HG03342 (cell line): Measurements from ENCODE around the gene TRIM26.

Experiments used
- ATAC-seq: cut with Tn5 transposase; IDR thresholded peaks from one replicate; pipeline ENCODE4 v1.9.1; 2021; ENCODE audit warnings: mild to moderate bottlenecking, moderate library complexity; ENCODE audit not compliant: unreplicated experiment

Gene TRIM26

GRCh38 chr6:30211306-30211705 lies 1.9 kb downstream of the TRIM26 start:
- no peak for ATAC-seq

DNA sequence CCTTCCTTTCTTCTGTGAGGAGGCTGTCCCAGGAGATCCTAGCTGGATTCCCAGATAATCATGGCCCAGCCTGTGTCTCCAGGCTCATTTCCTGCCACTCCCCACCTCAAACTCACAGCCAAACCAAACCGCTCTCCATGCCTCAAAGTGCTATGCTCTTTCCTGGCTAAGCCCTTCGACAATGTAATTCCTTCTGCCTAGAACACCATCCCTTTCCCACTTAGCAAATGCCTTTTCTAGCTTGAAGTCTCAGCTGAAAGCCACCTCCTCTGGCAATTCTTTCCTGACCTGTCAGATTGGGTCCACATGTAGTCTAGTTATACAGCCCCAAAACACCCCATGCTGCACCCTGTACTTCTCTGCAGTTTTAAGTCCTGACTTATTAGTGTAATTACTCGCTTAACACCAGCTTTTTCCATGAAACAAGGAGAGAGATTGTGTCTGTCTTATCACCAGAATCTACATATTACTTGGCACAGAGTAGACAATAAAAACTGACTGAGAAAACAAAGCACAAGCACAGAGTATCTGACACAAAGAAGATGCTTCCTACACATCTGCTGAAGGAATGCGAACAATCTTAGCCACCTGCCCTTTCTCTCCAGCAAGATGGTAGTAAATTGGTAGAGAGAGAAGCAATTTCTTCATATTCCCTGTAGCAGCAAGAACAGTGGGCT lies 5.4 kb downstream of the TRIM26 start:
- ATAC-seq = no peak

DNA sequence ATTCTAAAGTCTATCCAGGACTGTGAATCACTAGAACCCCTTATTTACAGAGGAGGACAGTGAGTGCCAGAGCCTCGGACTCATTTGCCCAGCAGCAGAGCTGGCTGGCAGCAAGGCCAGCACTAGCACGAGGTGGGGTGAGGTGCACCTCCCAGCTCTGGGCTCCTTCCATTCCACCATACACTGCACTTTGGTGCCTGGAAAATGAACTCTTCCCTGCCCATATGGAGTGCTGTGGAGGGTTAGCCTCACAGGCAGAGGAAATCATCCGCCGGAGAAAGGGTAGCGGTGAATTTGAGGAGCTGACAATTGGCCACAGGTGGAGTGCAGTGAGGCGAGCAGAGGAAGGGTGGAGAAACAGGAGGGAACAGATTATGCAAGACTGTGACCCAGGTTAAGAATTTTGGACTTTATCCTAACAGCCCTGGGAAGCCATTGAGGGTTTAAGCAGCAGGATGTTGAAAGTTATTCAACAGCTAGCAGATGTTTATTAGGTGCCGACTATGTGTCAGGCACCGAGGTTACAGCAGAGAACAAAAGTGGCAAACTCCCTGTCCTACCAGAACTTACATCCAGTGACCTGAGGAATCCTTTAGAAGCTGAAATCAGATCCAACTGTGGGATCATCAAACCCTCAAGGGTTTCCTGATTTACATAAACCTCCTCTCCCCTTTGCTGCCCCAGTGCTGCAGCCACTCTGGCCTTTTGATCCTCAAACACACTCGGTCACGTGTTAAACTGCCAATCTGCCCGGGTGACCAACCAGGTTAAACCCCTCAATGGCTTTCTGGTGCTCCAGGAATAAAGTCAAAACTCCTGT lies 6.2 kb downstream of the TRIM26 start:
- no peak for ATAC-seq

- no peak for ATAC-seq
Observed at GRCh38 chr6:30206152-30206551, 7.1 kb downstream of the TRIM26 start.

DNA sequence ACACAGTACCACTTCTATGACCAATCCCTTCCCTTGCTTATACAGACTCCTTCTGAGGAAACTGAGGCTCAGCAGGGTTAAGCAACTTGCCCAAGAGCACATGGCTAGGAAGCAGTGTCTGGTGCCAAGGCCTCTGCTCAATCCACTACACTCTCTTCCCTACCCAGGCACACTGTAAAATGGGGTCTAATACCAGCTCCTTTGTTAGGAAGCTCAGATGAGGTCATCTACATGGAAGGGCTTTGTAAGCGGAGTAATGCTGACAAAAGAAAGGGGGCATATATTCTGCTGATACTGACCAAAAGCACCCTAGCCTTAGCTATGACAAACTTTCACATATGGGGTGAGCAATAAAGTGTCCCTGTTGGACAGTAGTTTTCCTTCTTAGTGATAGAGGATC lies 9.1 kb downstream of the TRIM26 start:
- ATAC-seq = no peak

DNA sequence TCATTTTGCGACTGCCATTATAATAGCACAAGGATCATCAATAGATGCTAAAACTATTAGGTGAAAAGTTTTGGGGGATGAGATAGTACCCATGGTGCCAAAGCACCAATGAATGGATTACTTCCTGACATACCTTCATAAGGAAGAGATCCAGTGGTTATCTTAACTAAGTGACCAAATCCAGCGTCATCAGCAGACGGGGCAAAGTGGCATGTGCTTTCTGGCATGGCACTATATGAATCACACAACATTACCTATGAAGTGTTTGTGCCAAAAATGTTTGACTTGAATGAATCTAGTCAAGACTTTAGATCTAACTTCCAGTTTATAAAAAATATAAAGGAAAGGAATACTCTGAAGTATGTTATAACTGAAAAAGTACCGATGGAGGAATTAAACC lies 10.8 kb downstream of the TRIM26 start:
- ATAC-seq = no peak

DNA sequence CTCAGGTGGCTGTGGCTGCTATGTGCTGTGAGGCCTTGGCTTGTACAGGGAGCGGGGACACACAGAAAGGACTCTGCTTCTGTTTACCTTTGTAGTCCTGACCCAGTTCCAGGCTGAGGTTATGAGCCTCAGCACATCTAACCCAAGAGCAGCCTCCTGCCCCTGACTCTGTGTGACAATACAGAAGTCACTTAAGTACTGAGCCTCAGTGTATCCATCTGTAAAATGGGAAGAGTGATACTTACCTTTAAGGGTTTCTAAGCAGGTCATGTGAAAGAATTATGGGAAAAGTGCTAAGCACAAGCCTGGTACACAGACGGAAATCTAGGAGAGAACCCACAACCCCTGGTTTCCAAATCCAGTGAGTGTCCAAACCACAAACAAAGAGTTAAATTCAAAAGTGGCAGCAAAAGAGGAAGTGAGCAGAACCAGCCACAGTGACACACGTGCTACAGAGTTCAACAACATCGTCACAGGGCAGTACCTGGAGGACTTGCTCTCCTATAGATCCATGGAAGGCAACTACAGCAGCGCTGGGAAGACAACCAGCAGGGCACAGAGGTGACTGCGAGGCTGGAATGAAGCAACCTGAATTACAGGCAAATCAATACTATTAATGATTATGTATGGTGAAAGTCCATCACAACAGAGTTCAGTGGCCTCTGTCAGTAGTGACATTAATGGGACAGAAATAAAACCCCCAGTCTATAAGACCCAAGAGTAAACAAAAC lies 12.5 kb downstream of the TRIM26 start:
- peak; percentile 82 for ATAC-seq

DNA sequence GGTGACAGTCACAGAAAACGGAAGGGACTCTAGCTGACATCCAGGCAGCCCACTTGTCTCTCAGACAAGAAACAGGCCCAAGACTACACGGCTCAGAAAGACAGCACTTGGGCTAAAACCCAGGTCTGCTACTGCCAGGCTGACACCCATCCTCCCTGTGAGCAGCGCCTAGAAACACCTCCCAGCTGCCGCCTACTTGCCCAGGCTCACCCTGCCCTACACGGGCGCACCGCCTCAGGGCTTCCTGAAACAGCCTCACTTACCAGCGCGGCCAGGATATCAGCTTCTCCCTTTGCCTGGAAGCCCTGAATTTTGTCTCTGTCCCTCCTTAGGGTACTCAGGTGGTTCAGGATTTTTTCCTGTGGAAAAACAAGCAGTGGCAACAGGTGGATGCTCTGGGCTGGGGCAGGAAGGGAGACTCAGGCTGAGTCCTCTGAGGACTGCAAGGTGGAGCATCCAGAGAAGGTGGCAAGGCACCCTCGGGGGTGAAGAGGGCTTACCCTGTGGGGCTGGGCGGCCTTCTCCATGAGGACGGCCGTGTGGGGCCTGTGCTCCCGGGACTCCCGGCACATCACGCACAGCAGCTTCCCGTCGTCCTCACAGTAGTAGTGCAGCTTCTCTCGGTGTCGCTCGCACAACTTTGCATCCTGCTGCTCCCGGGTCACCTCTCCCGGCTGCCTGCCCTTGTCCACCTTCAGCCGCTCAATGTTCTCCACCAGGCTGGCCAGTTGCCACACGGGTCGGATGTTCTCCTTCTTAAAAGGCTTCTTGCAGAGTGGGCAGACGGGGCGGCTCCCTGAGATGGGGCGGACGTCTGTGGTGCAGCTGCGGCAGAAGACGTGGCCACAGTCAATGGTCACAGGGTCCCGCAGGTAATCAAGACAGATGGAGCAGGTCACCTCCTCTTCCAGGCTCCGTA lies 14.8 kb downstream of the TRIM26 start:
- no peak for ATAC-seq

- no peak for ATAC-seq
Observed at GRCh38 chr6:30196376-30196775, 16.8 kb downstream of the TRIM26 start.

DNA sequence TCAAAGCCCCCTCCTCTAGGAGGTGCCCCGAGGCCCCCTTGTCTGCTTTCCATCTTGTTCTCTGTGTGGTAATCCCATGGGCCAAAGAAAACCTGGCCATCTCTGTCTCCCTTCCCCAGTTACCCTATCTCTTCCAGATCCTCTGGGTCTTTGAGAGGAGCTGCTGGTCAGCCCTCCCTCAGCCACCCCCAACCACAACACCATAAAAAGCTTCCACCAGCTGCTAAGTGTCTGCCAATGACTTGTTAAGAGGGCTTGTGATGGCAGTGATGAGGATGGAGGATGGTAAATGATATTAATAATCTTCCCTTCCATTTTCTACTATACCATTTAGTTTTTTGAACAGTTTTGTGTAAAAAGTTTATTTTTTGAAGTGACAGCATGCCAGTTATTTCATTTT lies 17.3 kb downstream of the TRIM26 start:
- ATAC-seq = no peak

- no peak for ATAC-seq
Observed at GRCh38 chr6:30194797-30195690, 18.2 kb downstream of the TRIM26 start.

GRCh38 chr6:30192076-30192475 lies 21.1 kb downstream of the TRIM26 start:
- ATAC-seq = no peak

DNA sequence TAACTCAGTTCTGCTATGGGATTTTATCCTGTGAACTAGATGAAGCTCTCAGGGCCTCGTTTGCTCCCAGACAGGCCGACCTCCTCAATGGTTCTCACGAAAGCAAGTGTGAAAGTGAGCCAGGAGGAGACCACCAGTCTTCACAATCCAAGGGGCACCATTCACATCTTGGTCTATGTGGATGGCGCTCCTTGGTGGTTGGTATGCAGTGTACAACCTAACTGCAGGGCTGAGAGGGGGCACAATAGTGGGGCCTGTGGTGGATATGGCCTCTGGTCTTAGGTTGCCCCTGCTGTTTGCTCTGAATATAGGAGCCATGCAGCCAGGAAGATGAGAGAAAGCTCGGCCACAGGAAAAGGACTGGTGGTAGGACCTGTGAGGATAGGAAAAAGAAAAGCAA lies 24.7 kb downstream of the TRIM26 start:
- no peak for ATAC-seq

DNA sequence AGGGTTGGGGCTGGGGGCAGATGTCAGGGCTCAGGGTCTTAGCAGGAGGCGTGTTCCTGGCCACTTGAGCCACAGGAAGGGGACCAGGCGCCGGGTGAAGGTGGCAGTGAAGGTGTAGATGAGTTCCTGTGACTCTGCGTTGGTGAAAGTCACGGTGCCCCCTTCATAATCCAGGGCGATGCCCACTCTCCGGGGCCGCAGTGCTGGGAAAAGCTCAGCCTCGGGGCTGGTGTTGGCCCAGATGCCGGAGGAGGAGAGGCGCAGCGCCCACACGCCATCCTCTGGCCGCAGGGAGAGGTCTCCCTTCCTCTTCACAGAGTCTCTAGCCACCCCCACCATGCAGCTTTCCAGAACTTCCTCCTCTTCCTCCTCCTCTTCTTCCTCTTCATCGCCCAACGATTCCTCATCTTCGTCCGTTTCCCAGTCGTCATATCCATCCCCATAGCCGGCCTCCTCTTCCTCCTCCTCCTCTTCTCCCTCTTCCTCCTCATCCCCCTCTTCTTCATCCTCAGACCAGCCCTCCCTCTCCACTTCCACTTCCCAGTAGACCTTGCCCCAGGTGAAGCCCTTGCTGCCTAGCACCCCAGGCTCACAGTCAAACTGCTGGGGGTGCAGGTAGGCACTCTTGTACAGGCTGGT lies 27.2 kb downstream of the TRIM26 start:
- no peak for ATAC-seq

GRCh38 chr6:30184417-30185031 lies 28.7 kb downstream of the TRIM26 start:
- ATAC-seq = no peak

DNA sequence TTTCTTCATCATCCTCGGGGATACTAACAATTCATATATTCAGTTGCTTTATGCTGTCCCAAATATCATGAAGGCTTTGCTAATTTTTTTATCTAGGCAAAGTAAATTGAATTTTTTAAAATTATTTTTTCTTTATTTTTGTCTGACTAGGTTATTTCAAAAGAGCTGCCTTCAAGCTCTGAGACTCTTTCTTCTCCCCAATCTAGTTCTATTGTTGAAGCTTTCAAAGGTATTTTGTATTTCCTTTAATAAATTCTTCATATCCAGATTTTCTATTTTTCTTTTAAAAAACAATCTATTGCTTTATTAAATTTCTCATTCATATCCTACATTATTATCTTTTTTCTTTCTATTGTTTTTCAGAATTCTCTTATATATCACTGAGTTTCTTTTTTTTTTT lies 33.1 kb downstream of the TRIM26 start:
- no peak for ATAC-seq

- ATAC-seq = no peak
Observed at GRCh38 chr6:30178837-30179236, 34.4 kb downstream of the TRIM26 start.

DNA sequence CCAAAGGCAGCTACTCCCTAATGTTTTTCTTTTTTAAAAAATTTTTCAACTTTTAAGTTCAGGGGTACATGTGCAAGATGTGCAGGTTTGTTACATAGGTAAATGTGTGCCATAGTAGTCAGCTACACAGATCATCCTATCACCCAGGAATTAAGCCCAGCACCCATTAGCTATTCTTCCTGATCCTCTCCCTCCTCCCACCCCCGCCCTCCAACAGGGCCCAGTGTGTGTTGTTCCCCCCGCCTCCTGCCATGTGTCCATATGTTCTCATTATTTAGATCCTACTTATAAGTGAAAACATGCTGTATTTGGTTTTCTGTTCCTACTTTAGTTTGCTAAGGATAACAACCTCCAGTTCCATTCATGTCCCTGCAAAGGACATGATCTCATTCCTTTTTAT lies 37.4 kb downstream of the TRIM26 start:
- ATAC-seq = no peak

GRCh38 chr6:30172681-30173080 lies 40.5 kb downstream of the TRIM26 start:
- ATAC-seq = no peak
